ENCODE measurements around the gene RIOX2. TPM values are rescaled to one million over a fixed set of nuclear protein-coding genes. Genes with fewer than 3 reads are reported as not detected.

RIOX2 gene
- total and polyA plus RNA-seq, 2 of the 8 experiments (the other 6 are each of a cell fraction or from before 2014, with no cell fraction given): 3.8 to 16.4 TPM

DNA sequence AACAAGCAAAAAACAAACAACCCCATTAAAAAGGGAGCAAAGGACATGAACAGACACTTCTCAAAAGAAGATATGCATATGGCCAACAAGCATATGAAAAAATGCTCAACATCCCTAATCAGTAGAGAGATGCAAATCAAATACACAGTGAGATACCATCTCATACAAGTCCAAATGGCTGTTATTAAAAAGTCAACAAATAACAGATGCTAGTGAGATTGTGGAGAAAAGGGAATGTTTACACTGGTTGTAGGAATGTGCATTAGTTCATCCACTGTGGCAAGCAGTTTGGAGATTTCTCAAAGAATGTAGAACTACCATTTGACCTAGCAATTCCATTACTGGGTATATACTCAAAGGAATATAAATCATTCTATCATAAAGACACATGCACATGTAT is 44.5 kb downstream of the RIOX2 start:
- ChIA-PET POLR2A (ENCODE audit: partially characterized antibody) (no interaction called here), CTCF (ENCODE audit: partially characterized antibody) (no interaction called here)
- Histone ChIP-seq H3K9ac (replicated peaks in 1 of 4; ENCODE audit: extremely low read depth in 1 of 4, low read depth in 3 of 4, low read length in 3 of 4) (no peak overlapping the region), H3K4me3 (ENCODE audit: extremely low read depth in 1 of 4, insufficient read depth in 2 of 4, low read depth in 3 of 4, low read length in 4 of 4) (no peak overlapping the region), H3K56ac (replicated peaks; ENCODE audit: insufficient read length, low read depth, low read length) (no peak overlapping the region), H3K23me2 (ENCODE audit: low read depth, low read length) (no peaks in the 10 kb centered on the region; the same call in 1 of the 2 replicates), H4K20me1 (replicated peaks in 1 of 2; ENCODE audit: control insufficient read depth in 1 of 2, insufficient read depth in 2 of 2, low read length in 2 of 2) (no peaks in the 10 kb centered on the region), H3K27me3 (replicated peaks in 1 of 4; ENCODE audit: control insufficient read depth in 3 of 4, extremely low read depth in 1 of 4, insufficient read depth in 3 of 4, low read length in 3 of 4) (no peaks in the 10 kb centered on the region), H3K79me2 (ENCODE audit: control insufficient read depth in 1 of 2, insufficient read depth in 2 of 2, low read length in 2 of 2) (no peaks in the 10 kb centered on the region), H4K91ac (replicated peaks; ENCODE audit: insufficient read length, low read length) (no peak overlapping the region), H2BK15ac (ENCODE audit: low read length) (no peak overlapping the region), H2AFZ (ENCODE audit: low read length) (no peak overlapping the region), H3K27ac (ENCODE audit: low read depth, low read length) (no peak overlapping the region), H2BK12ac (ENCODE audit: low read depth, low read length) (no peak overlapping the region), H2BK120ac (replicated peaks; ENCODE audit: low read depth, low read length) (no peak overlapping the region), H3K4me2 (ENCODE audit: insufficient read depth in 1 of 2, low read depth in 2 of 2, low read length in 2 of 2) (no peak overlapping the region), H3K23ac (ENCODE audit: insufficient read length) (no peak overlapping the region), H4K8ac (ENCODE audit: extremely low read depth, insufficient read depth, low read length) (no peak overlapping the region), H2BK5ac (ENCODE audit: low read depth, low read length) (no peak overlapping the region), H3K9me3 (ENCODE audit: insufficient read depth in 2 of 2, low read depth in 1 of 2, low read length in 1 of 2) (no peaks in the 10 kb centered on the region), H2BK20ac (ENCODE audit: low read length) (no peak overlapping the region), H4K5ac (ENCODE audit: insufficient read length, low read depth, low read length) (no peak overlapping the region), H2AK5ac (ENCODE audit: low read depth, low read length) (no peak overlapping the region), H3K36me3 (ENCODE audit: control insufficient read depth in 2 of 4, insufficient read depth in 4 of 4, low read length in 3 of 4) (no peaks in the 10 kb centered on the region), H3K14ac (ENCODE audit: insufficient read length) (no peak overlapping the region), H3K18ac (ENCODE audit: extremely low read depth, low read length) (no peak overlapping the region), H3K4ac (replicated peaks; ENCODE audit: insufficient read length, low read depth, low read length) (no peak overlapping the region), H3K79me1 (ENCODE audit: low read depth, low read length) (no peaks in the 10 kb centered on the region), H3K4me1 (replicated peaks in 1 of 4; ENCODE audit: control insufficient read depth in 3 of 4, insufficient read depth in 4 of 4, low read length in 3 of 4) (no peaks in the 10 kb centered on the region)
- FAIRE-seq (no peak), DNase-seq (ENCODE audit: low read depth in 1 of 2, low spot score in 2 of 2) (no peak)
- TF ChIP-seq, protein P1, sequence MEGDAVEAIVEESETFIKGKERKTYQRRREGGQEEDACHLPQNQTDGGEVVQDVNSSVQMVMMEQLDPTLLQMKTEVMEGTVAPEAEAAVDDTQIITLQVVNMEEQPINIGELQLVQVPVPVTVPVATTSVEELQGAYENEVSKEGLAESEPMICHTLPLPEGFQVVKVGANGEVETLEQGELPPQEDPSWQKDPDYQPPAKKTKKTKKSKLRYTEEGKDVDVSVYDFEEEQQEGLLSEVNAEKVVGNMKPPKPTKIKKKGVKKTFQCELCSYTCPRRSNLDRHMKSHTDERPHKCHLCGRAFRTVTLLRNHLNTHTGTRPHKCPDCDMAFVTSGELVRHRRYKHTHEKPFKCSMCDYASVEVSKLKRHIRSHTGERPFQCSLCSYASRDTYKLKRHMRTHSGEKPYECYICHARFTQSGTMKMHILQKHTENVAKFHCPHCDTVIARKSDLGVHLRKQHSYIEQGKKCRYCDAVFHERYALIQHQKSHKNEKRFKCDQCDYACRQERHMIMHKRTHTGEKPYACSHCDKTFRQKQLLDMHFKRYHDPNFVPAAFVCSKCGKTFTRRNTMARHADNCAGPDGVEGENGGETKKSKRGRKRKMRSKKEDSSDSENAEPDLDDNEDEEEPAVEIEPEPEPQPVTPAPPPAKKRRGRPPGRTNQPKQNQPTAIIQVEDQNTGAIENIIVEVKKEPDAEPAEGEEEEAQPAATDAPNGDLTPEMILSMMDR (IDR thresholded peaks at IDR 0.05; ENCODE audit: control extremely low read depth in 1 of 3, insufficient read depth in 1 of 3, low read depth in 1 of 3, low read length in 3 of 3): no peak
- TF ChIP-seq PHF8 (conservative IDR thresholded peaks at IDR 0.05; ENCODE audit: low read depth, low read length) (no peak), JUND (IDR thresholded peaks at IDR 0.05; ENCODE audit: low read length) (no peak), HDAC6 (IDR thresholded peaks at IDR 0.05; ENCODE audit: low read depth, low read length) (no peak), RBBP5 (IDR thresholded peaks at IDR 0.05; ENCODE audit: borderline replicate concordance, low read depth, low read length) (no peak), ATF3 (IDR thresholded peaks at IDR 0.05; ENCODE audit: insufficient read depth, low read depth, low read length) (no peak)
